WTC11 (cell line): Measurements from ENCODE around the gene ZNF423.

Source experiments
- ERG ChIP-seq: fragments of 250-450 bp; sonication (Bioruptor Pico); IDR thresholded peaks from 2 replicates; pipeline ENCODE4 v1.8.0; 2021; ENCODE audit warnings: mild to moderate bottlenecking
- FOXJ3 ChIP-seq: sonication (generic); formaldehyde crosslinking; IDR thresholded peaks from 2 replicates; pipeline ENCODE4 v1.9.0; 2021; ENCODE audit warnings: missing genetic modification reagents, mild to moderate bottlenecking, borderline replicate concordance
- FOXP4 ChIP-seq: sonication (generic); formaldehyde crosslinking; IDR thresholded peaks from 2 replicates; pipeline ENCODE4 v1.8.0; 2022; ENCODE audit warnings: mild to moderate bottlenecking, missing genetic modification reagents
- GTF2I ChIP-seq: fragments of 250-450 bp; sonication (Bioruptor Pico); conservative IDR thresholded peaks from 2 replicates; pipeline ENCODE4 v1.4.0; 2021; ENCODE audit warnings: mild to moderate bottlenecking
- JUN ChIP-seq: sonication (generic); formaldehyde crosslinking; IDR thresholded peaks from 2 replicates; pipeline ENCODE4 v1.8.0; 2023; ENCODE audit warnings: mild to moderate bottlenecking, missing genetic modification reagents
- NFE2L1 ChIP-seq: sonication (generic); formaldehyde crosslinking; IDR thresholded peaks from 2 replicates; pipeline ENCODE4 v1.8.1; 2023; ENCODE audit warnings: missing genetic modification reagents
- NFYB ChIP-seq: sonication (generic); formaldehyde crosslinking; conservative IDR thresholded peaks from 2 replicates; pipeline ENCODE4 v1.8.0; 2022; ENCODE audit warnings: low read depth, missing genetic modification reagents
- NR3C1 ChIP-seq: sonication (generic); formaldehyde crosslinking; conservative IDR thresholded peaks from 2 replicates; pipeline ENCODE4 v1.8.1; 2023; ENCODE audit warnings: low read depth, mild to moderate bottlenecking, missing genetic modification reagents
- ZNF263 ChIP-seq: sonication (generic); formaldehyde crosslinking; IDR thresholded peaks from 2 replicates; pipeline ENCODE4 v1.8.1; 2022; ENCODE audit warnings: low read depth, mild to moderate bottlenecking, moderate library complexity, missing genetic modification reagents
- TF ChIP-seq, protein P1 (sequence below): sonication (generic); formaldehyde crosslinking; IDR thresholded peaks from 2 replicates; pipeline ENCODE4 v1.8.0; 2022; ENCODE audit warnings: mild to moderate bottlenecking, missing genetic modification reagents
- TF ChIP-seq, protein P2 (sequence below): sonication (generic); formaldehyde crosslinking; IDR thresholded peaks from 2 replicates; pipeline ENCODE4 v1.8.1; 2023; ENCODE audit warnings: mild to moderate bottlenecking, moderate library complexity, missing genetic modification reagents
- TF ChIP-seq, protein P3 (sequence below): fragments of 200-600 bp; IDR thresholded peaks from 2 replicates; pipeline ENCODE4 v1.8.0; 2022; ENCODE audit warnings: antibody characterized with exemption
- TF ChIP-seq, protein P4 (sequence below): sonication (generic); formaldehyde crosslinking; IDR thresholded peaks from 2 replicates; pipeline ENCODE4 v1.8.0; 2023; ENCODE audit warnings: mild to moderate bottlenecking, missing genetic modification reagents

GRCh38 chr16:49743658-49744057 lies 112.3 kb downstream of the ZNF423 start:
- TF ChIP-seq, protein P1, sequence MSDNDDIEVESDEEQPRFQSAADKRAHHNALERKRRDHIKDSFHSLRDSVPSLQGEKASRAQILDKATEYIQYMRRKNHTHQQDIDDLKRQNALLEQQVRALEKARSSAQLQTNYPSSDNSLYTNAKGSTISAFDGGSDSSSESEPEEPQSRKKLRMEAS: no peak
- TF ChIP-seq FOXP4 (CRISPR knock-in tag) (no peak), GTF2I (no peak), FOXJ3 (no peak), ZNF263 (CRISPR knock-in tag) (no peak), ERG (CRISPR knock-in tag) (no peak), NR3C1 (no peak), JUN (no peak), NFYB (CRISPR knock-in tag) (no peak), NFE2L1 (CRISPR knock-in tag) (no peak)
- TF ChIP-seq, protein P2, sequence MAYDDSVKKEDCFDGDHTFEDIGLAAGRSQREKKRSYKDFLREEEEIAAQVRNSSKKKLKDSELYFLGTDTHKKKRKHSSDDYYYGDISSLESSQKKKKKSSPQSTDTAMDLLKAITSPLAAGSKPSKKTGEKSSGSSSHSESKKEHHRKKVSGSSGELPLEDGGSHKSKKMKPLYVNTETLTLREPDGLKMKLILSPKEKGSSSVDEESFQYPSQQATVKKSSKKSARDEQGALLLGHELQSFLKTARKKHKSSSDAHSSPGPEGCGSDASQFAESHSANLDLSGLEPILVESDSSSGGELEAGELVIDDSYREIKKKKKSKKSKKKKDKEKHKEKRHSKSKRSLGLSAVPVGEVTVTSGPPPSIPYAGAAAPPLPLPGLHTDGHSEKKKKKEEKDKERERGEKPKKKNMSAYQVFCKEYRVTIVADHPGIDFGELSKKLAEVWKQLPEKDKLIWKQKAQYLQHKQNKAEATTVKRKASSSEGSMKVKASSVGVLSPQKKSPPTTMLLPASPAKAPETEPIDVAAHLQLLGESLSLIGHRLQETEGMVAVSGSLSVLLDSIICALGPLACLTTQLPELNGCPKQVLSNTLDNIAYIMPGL (CRISPR knock-in tag): no peak
- TF ChIP-seq, protein P3, sequence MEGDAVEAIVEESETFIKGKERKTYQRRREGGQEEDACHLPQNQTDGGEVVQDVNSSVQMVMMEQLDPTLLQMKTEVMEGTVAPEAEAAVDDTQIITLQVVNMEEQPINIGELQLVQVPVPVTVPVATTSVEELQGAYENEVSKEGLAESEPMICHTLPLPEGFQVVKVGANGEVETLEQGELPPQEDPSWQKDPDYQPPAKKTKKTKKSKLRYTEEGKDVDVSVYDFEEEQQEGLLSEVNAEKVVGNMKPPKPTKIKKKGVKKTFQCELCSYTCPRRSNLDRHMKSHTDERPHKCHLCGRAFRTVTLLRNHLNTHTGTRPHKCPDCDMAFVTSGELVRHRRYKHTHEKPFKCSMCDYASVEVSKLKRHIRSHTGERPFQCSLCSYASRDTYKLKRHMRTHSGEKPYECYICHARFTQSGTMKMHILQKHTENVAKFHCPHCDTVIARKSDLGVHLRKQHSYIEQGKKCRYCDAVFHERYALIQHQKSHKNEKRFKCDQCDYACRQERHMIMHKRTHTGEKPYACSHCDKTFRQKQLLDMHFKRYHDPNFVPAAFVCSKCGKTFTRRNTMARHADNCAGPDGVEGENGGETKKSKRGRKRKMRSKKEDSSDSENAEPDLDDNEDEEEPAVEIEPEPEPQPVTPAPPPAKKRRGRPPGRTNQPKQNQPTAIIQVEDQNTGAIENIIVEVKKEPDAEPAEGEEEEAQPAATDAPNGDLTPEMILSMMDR: no peak
- TF ChIP-seq, protein P4, sequence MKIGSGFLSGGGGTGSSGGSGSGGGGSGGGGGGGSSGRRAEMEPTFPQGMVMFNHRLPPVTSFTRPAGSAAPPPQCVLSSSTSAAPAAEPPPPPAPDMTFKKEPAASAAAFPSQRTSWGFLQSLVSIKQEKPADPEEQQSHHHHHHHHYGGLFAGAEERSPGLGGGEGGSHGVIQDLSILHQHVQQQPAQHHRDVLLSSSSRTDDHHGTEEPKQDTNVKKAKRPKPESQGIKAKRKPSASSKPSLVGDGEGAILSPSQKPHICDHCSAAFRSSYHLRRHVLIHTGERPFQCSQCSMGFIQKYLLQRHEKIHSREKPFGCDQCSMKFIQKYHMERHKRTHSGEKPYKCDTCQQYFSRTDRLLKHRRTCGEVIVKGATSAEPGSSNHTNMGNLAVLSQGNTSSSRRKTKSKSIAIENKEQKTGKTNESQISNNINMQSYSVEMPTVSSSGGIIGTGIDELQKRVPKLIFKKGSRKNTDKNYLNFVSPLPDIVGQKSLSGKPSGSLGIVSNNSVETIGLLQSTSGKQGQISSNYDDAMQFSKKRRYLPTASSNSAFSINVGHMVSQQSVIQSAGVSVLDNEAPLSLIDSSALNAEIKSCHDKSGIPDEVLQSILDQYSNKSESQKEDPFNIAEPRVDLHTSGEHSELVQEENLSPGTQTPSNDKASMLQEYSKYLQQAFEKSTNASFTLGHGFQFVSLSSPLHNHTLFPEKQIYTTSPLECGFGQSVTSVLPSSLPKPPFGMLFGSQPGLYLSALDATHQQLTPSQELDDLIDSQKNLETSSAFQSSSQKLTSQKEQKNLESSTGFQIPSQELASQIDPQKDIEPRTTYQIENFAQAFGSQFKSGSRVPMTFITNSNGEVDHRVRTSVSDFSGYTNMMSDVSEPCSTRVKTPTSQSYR: no peak
